Measurements from ENCODE around the gene SERP2. TPM values are rescaled to one million over a fixed set of nuclear protein-coding genes. Genes with fewer than 3 reads are reported as not detected.

Gene SERP2
- total and polyA plus RNA-seq, 10 of the 15 experiments (the other 5 are each of a cell fraction or from before 2014, with no cell fraction given): not detected

GRCh38 chr13:44411841-44412240, 38.2 kb downstream of the SERP2 start:
- no TSS peak for BruUV-seq (replicated peaks)
- SMC1A ChIA-PET (ENCODE audit: uncharacterized antibody, unreplicated experiment): no interaction called here
- Histone ChIP-seq H2AFZ (ENCODE audit: control insufficient read depth, low read depth, low read length) (no peak overlapping the region), H3K4me2 (ENCODE audit: control insufficient read depth, insufficient read depth) (no peak overlapping the region), H4K20me1 (ENCODE audit: control insufficient read depth, insufficient read depth) (no peaks in the 10 kb centered on the region; the same call in 1 of the 2 replicates), H3K9me3 (replicated peaks; ENCODE audit: control insufficient read depth, insufficient read depth, low read length) (no peaks in the 10 kb centered on the region; the same call in 2 of the 3 replicates), H3K9ac (ENCODE audit: control insufficient read depth, insufficient read depth, low read length) (no peak overlapping the region), H3K79me2 (ENCODE audit: control insufficient read depth, insufficient read depth, low read length) (no peaks in the 10 kb centered on the region), H3K4me3 (no peak overlapping the region), H3K36me3 (ENCODE audit: control insufficient read depth in 2 of 2, insufficient read depth in 2 of 2, low read length in 1 of 2) (no peaks in the 10 kb centered on the region), H3K27ac (ENCODE audit: control insufficient read depth, insufficient read depth) (no peak overlapping the region), H3K4me1 (ENCODE audit: control insufficient read depth, insufficient read depth, low read length) (no peaks in the 10 kb centered on the region), H3K27me3 (replicated peaks in 1 of 2; ENCODE audit: control insufficient read depth in 2 of 2, insufficient read depth in 2 of 2, low read length in 1 of 2) (peaks cover 0 to 1% of the 10 kb centered on the region in 2 experiments; a peak in 1 of 4 replicates)
- CTCF ChIA-PET: no interaction called here
- TF ChIP-seq CEBPZ (IDR thresholded peaks at IDR 0.05; ENCODE audit: low read depth, low read length) (no peak), BCLAF1 (IDR thresholded peaks at IDR 0.05) (no peak), PAX8 (IDR thresholded peaks at IDR 0.05) (no peak), CBX3 (IDR thresholded peaks at IDR 0.05; ENCODE audit: borderline replicate concordance, low read depth) (no peak), CREB1 (IDR thresholded peaks at IDR 0.05; ENCODE audit: low read depth) (no peak), HCFC1 (IDR thresholded peaks at IDR 0.05; ENCODE audit: low read length) (no peak), ATF2 (IDR thresholded peaks at IDR 0.05; ENCODE audit: low read length) (no peak), USF2 (IDR thresholded peaks at IDR 0.05; ENCODE audit: borderline replicate concordance, low read depth, low read length) (no peak)
- FAIRE-seq (no peak), ATAC-seq (no peak), DNase-seq (ENCODE audit: low read depth, low spot score) (no peak)
- 24% methylated on average over 2 of the region's 2 CpGs for WGBS (ENCODE audit: insufficient coverage, insufficient replicate concordance, low lambda C conversion rate, missing lambda C conversion rate)
- RAD21 ChIA-PET (ENCODE audit: unreplicated experiment): no interaction called here
- POLR2A ChIA-PET: no interaction called here
- in situ Hi-C loops (cut with MboI) (no loop called here), intact Hi-C loops (cut with micrococcal nuclease; ENCODE audit: unreplicated experiment) (no loop called here)

All from GM12878 (cell line).